Left lung (tissue), 10 donors: ENCODE measurements around the gene BCL3. TPM values are rescaled to one million over a fixed set of nuclear protein-coding genes. Genes with fewer than 3 reads are reported as not detected.

Source experiments
- ATAC-seq: fragments of 200-7000 bp; cut with Tn5 transposase; one replicate; pipeline ENCODE4 v1.9.1; 2020; ENCODE audit warnings: moderate library complexity
- DNase-seq, 4 donors: peaks; one replicate each; pipeline ENCODE4 v3.0.0-alpha.2; 2013 to 2020
- H3K27ac ChIP-seq, 2 donors: fragments of 200-600 bp; sonication (generic) in 1 of 2; one replicate each; pipeline versions ENCODE4 v1.5.0 to v1.8.0; 2020 to 2021
- H3K27me3 ChIP-seq, 2 donors: fragments of 200-600 bp; sonication (generic) in 1 of 2; one replicate each; pipeline versions ENCODE4 v1.5.0 to v1.8.0; 2020 to 2021
- H3K36me3 ChIP-seq, 2 donors: fragments of 200-600 bp; sonication (generic) in 1 of 2; one replicate each; pipeline versions ENCODE4 v1.5.0 to v1.8.0; 2020 to 2021
- H3K4me1 ChIP-seq, 2 donors: fragments of 200-600 bp; one replicate each; pipeline ENCODE4 v1.8.0; 2021
- H3K4me3 ChIP-seq, 2 donors: fragments of 200-600 bp; sonication (generic) in 1 of 2; one replicate each; pipeline versions ENCODE4 v1.5.0 to v1.8.0; 2020 to 2021; ENCODE audit warnings: mild to moderate bottlenecking in 1 of 2
- H3K9me3 ChIP-seq, 2 donors: fragments of 200-600 bp; sonication (generic) in 1 of 2; one replicate each; pipeline versions ENCODE4 v1.5.0 to v1.8.0; 2020 to 2021
- CTCF ChIP-seq, 2 donors: fragments of 200-600 bp; sonication (generic) in 1 of 2; IDR thresholded peaks; one replicate each; pipeline versions ENCODE4 v1.5.0 to v1.8.0; 2021; ENCODE audit warnings: antibody characterized with exemption in 2 of 2
- intact Hi-C, 2 donors: fragments of 100-400 bp; cut with DNase I; formaldehyde crosslinking; loops; one replicate each; pipeline versions ENCODE4 v1.11.2 to v1.14.2; 2022
- polyA plus RNA-seq, 6 donors: library from polyadenylated mRNA; unstranded; fragments of 120-200 nt; gene quantifications; one replicate each; pipeline ENCODE4 v1.2.1, GENCODE V29; 2013; ENCODE audit not compliant: insufficient read length in 6 of 6
- total RNA-seq, 2 donors: library from RNA; stranded (reverse); fragmentation: NEBNext Ultra II Directional; extraction: Animal tissue kit (Norgen Biotek cat#: 25700); gene quantifications; one replicate each; pipeline ENCODE4 v1.2.1, GENCODE V29; 2021
- donor health status: DM: no; HTN: yes; CAD: no.
- donor health status: DM: no; HTN: no; CAD: no.

BCL3 gene
- total and polyA plus RNA-seq, 8 donors = 7.3 to 79.9 (median 13.8) TPM

GRCh38 chr19:44703336-44704078 lies 45.0 kb upstream of the BCL3 start:
- Histone ChIP-seq H3K27me3 (no peaks in the 10 kb centered on the region), H3K9me3 (no peaks in the 10 kb centered on the region), H3K36me3 (no peaks in the 10 kb centered on the region), H3K4me3 (no peak overlapping the region), H3K27ac (no peak overlapping the region), H3K4me1 (no peaks in the 10 kb centered on the region)
- ATAC-seq (no peak), DNase-seq (no peak)
- TF ChIP-seq CTCF (IDR thresholded peaks at IDR 0.05) = no peak
- intact Hi-C loops = no loop called here

DNA sequence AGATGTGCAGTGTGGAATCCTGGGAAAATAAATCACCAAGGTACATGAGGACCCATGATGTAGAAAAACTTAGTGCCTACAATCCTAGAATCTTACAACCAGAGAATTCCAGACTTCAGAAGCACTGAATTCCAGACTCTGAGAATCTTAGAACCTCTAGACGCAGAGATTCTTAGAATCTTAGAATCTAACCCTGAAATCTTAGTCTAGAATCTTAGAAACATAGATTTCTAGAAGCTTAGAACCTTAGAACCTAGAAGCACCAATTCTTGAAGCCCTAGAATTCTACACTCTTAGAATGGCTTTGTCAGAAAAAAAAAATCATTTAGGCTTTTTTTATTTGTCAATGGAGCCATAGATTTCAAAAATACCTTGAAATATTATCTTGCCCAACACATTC lies 43.5 kb upstream of the BCL3 start:
- Histone ChIP-seq H3K36me3 (no peaks in the 10 kb centered on the region), H3K4me1 (no peaks in the 10 kb centered on the region), H3K9me3 (no peaks in the 10 kb centered on the region), H3K27ac (no peak overlapping the region), H3K27me3 (no peaks in the 10 kb centered on the region), H3K4me3 (no peak overlapping the region)
- no peak for TF ChIP-seq CTCF (IDR thresholded peaks at IDR 0.05)
- DNase-seq (no peak), ATAC-seq (no peak)
- intact Hi-C loops = no loop called here

GRCh38 chr19:44705502-44706010 lies 43.0 kb upstream of the BCL3 start:
- H3K36me3 ChIP-seq = no peaks in the 10 kb centered on the region
- no peak overlapping the region for H3K4me3 ChIP-seq
- ATAC-seq (no peak), DNase-seq (no peak)
- no peaks in the 10 kb centered on the region for H3K4me1 ChIP-seq
- H3K9me3 ChIP-seq = no peaks in the 10 kb centered on the region
- intact Hi-C loops = no loop called here
- no peaks in the 10 kb centered on the region for H3K27me3 ChIP-seq
- H3K27ac ChIP-seq = no peak overlapping the region
- TF ChIP-seq CTCF (IDR thresholded peaks at IDR 0.05) = no peak

DNA sequence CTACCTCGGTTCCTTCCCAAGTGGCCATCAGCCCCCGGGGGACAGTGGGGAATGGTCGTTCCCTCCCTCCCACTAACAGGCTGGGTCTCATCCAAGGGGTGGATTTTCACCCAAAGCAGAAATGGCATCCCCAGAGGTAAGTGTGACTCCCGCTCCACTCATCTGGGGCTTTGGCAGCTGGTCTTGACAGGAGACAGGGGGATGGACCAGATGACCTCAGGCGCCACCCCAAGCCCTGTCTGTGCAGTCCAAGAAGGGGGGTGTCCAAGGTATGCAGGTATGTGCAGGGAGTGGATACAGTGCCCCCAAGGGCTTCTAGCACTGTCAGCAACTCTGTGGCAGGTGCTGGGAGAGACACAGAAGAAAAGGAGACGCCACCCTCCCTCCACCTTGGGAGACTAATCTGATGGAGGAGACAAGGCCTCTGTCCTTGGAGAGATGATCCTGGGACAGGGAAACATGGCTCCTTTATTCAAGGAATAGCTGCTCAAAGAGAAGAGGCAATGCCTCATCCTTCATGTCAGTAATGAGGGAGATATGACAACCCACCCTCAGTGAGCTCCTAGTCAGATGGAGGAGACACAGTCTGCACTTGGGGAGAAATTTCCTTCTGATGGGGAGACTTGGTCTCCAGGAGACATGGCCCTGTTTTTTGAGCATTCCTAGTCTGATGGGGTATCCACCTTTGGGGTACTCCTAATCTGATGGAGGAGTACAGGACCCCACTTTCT lies 41.8 kb upstream of the BCL3 start:
- ATAC-seq = no peak

More for the DNA sequence above, 41.8 kb upstream of the BCL3 start:
- H3K36me3 ChIP-seq = no peaks in the 10 kb centered on the region
- intact Hi-C loops = no loop called here
- no peaks in the 10 kb centered on the region for H3K9me3 ChIP-seq
- H3K27me3 ChIP-seq = no peaks in the 10 kb centered on the region
- TF ChIP-seq CTCF (IDR thresholded peaks at IDR 0.05) = no peak
- DNase-seq = no peak
- H3K4me1 ChIP-seq = no peaks in the 10 kb centered on the region
- no peak overlapping the region for H3K27ac ChIP-seq
- no peak overlapping the region for H3K4me3 ChIP-seq
